Measurements from ENCODE around the gene LGR5.

LGR5 gene

DNA sequence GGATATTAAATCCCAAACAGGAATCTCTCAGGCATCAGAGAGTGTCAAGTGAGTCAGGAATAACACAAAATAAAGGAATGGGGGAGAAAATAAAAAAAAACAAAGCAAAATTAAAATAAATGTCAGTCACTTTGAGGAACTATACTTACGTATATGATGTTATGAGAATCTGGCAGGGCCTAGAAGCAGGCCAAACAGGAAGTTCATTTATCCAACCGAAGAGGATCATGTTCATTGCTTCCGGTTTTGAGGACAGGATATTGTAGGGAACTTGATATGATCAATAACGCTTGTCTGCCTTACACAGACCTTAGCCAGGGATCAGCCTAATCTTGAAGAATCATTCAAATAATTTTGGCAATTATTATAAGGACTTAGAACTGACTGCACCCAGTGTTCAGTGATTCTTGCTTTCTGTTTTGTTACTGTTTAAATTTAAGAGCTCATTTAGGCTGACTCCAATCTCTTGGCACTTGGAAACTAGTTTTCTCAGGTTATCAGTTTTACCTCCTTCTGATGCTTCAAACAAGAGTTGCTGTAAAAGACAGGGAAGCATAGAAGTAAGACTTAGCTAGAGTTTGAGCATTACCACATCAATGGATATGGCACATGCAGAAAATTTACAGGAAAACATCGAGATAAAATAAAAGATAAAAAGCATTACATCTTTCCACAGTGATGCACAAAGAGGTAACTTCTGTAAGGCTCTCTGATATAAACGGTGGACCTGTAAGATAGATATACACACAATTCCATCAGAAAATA, 170.6 kb downstream of the LGR5 start:
- no peaks in the 10 kb centered on the region for H3K27me3 ChIP-seq (ENCODE audit: control insufficient read depth, insufficient read depth, low read length)
- H3K9ac ChIP-seq (ENCODE audit: low read depth, low read length), result no peak overlapping the region
- no peak overlapping the region for H3K4me3 ChIP-seq (ENCODE audit: low read length)
- no peak overlapping the region for H3K4me2 ChIP-seq (ENCODE audit: low read length)
- peaks cover 90% of the 10 kb centered on the region for H3K36me3 ChIP-seq (ENCODE audit: insufficient read depth, low read length)
- H3K9me3 ChIP-seq (replicated peaks; ENCODE audit: low read length), result no peaks in the 10 kb centered on the region
- H3K4me1 ChIP-seq (ENCODE audit: control insufficient read depth, insufficient read depth, low read length), result no peaks in the 10 kb centered on the region

DNA sequence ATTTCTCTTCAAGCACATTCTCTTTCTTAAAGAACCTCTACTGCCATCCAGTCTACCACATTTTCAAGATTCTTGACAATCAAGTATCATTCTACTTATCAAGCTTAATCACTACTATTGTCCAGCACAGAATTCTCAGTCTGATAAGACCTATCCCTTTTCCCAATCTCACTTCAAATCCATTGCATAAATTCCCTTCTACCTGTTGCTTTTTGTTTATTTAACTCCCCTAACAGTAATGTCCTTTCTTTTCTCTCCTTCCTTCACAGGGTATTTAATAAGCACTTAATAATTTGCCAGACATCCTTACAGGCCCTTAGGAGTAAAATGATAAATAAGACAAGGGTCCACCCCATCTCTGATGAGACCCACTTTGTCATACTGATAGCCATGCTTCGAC, 182.3 kb downstream of the LGR5 start:
- Histone ChIP-seq H3K4me3 (ENCODE audit: low read length) (no peak overlapping the region), H3K4me1 (ENCODE audit: control insufficient read depth, insufficient read depth, low read length) (peaks cover 9% of the 10 kb centered on the region), H3K9me3 (replicated peaks; ENCODE audit: low read length) (no peaks in the 10 kb centered on the region), H3K4me2 (ENCODE audit: low read length) (no peak overlapping the region), H3K9ac (ENCODE audit: low read depth, low read length) (no peak overlapping the region), H3K27me3 (ENCODE audit: control insufficient read depth, insufficient read depth, low read length) (no peaks in the 10 kb centered on the region), H3K36me3 (ENCODE audit: insufficient read depth, low read length) (peaks cover 93% of the 10 kb centered on the region)

DNA sequence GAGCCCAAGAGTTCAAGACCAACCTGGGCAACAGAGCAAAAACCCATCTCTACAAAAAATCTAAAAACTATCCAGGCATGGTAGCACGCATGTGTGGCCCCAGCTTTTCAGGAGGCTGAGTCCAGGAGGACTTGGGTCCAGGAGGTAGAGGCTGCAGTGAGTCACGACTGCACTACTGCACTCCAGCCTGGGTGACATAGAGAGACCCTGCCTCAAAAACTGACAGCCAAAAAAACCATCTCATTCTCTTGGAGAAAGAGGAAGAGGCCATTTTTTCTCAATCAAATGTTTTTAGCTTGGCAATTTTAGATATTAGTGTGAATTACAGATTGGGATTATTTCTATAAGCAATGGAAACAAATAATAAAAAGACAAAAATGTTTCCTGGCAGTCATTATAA, 185.9 kb downstream of the LGR5 start:
- no peak overlapping the region for H3K9ac ChIP-seq (ENCODE audit: low read depth, low read length)
- peaks cover 92% of the 10 kb centered on the region for H3K36me3 ChIP-seq (ENCODE audit: insufficient read depth, low read length)
- H3K9me3 ChIP-seq (replicated peaks; ENCODE audit: low read length), result no peaks in the 10 kb centered on the region
- H3K4me1 ChIP-seq (ENCODE audit: control insufficient read depth, insufficient read depth, low read length), result peaks cover 15% of the 10 kb centered on the region
- H3K4me2 ChIP-seq (ENCODE audit: low read length), result no peak overlapping the region
- H3K4me3 ChIP-seq (ENCODE audit: low read length), result no peak overlapping the region
- H3K27me3 ChIP-seq (ENCODE audit: control insufficient read depth, insufficient read depth, low read length), result no peaks in the 10 kb centered on the region

DNA sequence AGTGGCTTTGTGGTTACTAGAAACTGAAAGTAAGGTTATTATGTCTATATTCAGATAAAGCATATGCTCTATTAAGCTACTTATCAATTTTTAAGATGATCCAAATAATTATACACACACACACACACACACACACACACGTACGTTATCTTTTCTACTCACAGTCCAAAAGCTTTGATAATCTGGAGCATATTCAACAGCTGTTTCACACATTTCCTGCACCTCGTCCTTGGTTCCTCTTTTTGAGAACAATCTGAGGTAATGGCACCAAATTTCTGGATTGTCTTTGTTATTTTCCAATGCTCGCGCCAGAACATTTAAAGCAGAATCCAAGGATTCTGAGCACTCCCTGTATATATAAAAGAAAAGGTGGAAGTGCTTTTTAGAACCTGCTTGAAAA, 186.5 kb downstream of the LGR5 start:
- Histone ChIP-seq H3K9me3 (replicated peaks; ENCODE audit: low read length) (no peaks in the 10 kb centered on the region), H3K27me3 (ENCODE audit: control insufficient read depth, insufficient read depth, low read length) (no peaks in the 10 kb centered on the region), H3K4me2 (ENCODE audit: low read length) (no peak overlapping the region), H3K4me1 (ENCODE audit: control insufficient read depth, insufficient read depth, low read length) (peaks cover 15% of the 10 kb centered on the region), H3K4me3 (ENCODE audit: low read length) (no peak overlapping the region), H3K36me3 (ENCODE audit: insufficient read depth, low read length) (peaks cover 92% of the 10 kb centered on the region), H3K9ac (ENCODE audit: low read depth, low read length) (no peak overlapping the region)

DNA sequence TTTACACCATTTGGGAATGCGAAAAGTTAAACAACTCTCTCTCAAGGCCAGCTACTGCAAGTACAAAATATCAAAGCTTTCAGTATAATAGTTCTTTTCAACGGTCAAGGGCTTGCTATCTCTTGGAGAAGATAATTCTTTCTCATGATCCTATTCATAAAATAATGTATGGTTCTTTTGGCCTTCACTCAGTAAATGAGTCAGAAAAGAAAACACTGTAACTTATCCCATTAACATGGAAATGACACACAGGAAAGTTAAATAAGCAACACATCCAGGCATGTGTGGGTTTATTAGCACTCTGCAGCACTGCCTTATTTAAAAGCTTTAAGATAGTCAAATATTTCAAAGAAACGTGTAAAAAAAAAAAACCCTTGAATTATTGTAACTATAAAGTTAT, 187.2 kb downstream of the LGR5 start:
- peaks cover 15% of the 10 kb centered on the region for H3K4me1 ChIP-seq (ENCODE audit: control insufficient read depth, insufficient read depth, low read length)
- H3K4me3 ChIP-seq (ENCODE audit: low read length), result no peak overlapping the region
- no peaks in the 10 kb centered on the region for H3K27me3 ChIP-seq (ENCODE audit: control insufficient read depth, insufficient read depth, low read length)
- H3K9me3 ChIP-seq (replicated peaks; ENCODE audit: low read length), result no peaks in the 10 kb centered on the region
- no peak overlapping the region for H3K9ac ChIP-seq (ENCODE audit: low read depth, low read length)
- peaks cover 91% of the 10 kb centered on the region for H3K36me3 ChIP-seq (ENCODE audit: insufficient read depth, low read length)
- H3K4me2 ChIP-seq (ENCODE audit: low read length), result peak overlapping the region; percentile 4

DNA sequence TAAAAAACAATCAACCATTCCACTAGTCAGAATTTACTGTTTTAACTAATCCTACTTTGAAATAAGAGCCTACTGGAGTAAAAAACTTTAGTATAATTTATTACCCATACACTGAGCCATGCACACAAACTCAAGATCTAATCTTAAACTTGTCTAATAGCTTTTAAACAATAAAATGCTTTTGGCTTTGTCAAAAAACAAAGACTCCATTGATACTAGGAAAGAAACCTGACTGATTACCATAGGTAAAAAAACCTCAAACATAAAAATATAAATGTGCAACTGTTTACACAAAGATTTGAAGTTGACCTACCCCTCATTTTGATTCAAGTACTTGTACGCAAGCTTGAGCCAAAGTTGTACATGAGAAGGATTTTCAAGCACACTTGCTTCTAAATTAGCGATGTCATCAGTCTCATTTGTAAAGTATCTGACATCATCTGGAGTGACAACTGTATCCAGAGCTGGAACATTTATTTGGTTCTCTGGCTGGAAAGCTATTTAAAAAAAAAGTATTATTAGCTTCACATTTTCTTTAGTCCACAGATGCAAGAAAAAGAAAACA, 187.9 kb downstream of the LGR5 start:
- H3K4me2 ChIP-seq (ENCODE audit: low read length), result no peak overlapping the region
- no peaks in the 10 kb centered on the region for H3K27me3 ChIP-seq (ENCODE audit: control insufficient read depth, insufficient read depth, low read length)
- no peak overlapping the region for H3K4me3 ChIP-seq (ENCODE audit: low read length)
- H3K9ac ChIP-seq (ENCODE audit: low read depth, low read length), result no peak overlapping the region
- H3K36me3 ChIP-seq (ENCODE audit: insufficient read depth, low read length), result peaks cover 91% of the 10 kb centered on the region
- no peaks in the 10 kb centered on the region for H3K9me3 ChIP-seq (replicated peaks; ENCODE audit: low read length)
- peaks cover 15% of the 10 kb centered on the region for H3K4me1 ChIP-seq (ENCODE audit: control insufficient read depth, insufficient read depth, low read length)
